ENCODE measurements around the gene CPNE6.

The CPNE6 gene

DNA sequence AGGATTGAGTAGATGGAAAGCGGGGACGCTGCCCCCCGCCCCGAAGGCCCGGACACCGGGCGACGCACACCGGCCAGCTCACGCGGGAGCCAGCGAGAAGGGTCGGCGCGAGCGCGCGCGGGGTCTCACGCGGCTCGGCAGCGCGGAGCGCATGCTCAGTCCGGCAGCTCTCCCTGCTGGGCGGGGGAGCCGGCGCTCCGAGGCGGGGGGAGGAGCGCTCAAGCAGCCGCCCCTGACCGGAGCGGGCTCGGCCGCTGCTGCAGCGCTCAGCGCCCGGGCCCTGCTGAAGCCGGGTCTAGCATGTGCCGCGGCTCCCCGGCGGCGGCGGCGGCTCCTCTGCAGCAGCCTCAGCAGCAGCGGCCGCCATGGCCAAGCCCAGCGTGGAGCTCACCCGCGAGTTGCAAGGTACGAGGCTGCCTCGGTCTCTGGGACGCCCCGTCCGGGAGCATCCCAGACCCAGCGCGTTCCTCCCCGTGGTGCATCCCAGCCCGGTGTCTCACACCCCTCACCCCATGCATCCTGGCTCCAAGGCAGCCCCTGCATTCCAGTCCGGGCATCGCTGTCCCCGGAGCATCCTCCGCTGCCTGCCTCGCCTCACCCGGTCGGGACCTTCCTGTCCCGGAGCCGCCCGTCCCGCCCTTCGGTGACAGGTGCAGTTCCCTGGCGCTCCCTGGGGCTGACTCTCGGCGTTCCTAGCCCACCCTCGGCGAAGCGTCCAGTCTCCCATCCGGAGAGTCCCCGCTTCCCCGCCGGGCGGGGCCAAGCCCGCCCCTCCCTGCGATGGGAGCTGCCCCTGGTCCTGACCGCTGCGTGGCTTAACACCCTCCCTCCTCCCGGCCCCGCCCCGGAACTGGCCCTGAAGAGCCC lies 19.3 kb upstream of the CPNE6 start, which contains the start of gene CARMIL3:
CARMIL3 (plus strand) TSS at position 221 of the 867 bp plus-strand sequence; CDS start at position 366, 145 bp downstream.
- peak within 1 kb of the TSS; percentile 29 to 55 for H3K27ac ChIP-seq
- H3K27me3 ChIP-seq: peaks cover 0 to 30% of the 10 kb centered on the region in 2 donors
- TF ChIP-seq, protein P1, sequence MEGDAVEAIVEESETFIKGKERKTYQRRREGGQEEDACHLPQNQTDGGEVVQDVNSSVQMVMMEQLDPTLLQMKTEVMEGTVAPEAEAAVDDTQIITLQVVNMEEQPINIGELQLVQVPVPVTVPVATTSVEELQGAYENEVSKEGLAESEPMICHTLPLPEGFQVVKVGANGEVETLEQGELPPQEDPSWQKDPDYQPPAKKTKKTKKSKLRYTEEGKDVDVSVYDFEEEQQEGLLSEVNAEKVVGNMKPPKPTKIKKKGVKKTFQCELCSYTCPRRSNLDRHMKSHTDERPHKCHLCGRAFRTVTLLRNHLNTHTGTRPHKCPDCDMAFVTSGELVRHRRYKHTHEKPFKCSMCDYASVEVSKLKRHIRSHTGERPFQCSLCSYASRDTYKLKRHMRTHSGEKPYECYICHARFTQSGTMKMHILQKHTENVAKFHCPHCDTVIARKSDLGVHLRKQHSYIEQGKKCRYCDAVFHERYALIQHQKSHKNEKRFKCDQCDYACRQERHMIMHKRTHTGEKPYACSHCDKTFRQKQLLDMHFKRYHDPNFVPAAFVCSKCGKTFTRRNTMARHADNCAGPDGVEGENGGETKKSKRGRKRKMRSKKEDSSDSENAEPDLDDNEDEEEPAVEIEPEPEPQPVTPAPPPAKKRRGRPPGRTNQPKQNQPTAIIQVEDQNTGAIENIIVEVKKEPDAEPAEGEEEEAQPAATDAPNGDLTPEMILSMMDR (IDR thresholded peaks at IDR 0.05): no peak
- H3K4me1 ChIP-seq: peaks cover 0 to 20% (median 15%) of the 10 kb centered on the region in 4 donors
- H3K4me3 ChIP-seq: peak within 1 kb of the TSS; percentile 56 to 60
- peak; percentile 33 to 74 for DNase-seq
- H3K9me3 ChIP-seq: no peaks in the 10 kb centered on the region
- intact Hi-C loops (cut with DNase I; ENCODE audit: low total_unique reads): no loop called here
- H3K36me3 ChIP-seq: no peaks in the 10 kb centered on the region

DNA sequence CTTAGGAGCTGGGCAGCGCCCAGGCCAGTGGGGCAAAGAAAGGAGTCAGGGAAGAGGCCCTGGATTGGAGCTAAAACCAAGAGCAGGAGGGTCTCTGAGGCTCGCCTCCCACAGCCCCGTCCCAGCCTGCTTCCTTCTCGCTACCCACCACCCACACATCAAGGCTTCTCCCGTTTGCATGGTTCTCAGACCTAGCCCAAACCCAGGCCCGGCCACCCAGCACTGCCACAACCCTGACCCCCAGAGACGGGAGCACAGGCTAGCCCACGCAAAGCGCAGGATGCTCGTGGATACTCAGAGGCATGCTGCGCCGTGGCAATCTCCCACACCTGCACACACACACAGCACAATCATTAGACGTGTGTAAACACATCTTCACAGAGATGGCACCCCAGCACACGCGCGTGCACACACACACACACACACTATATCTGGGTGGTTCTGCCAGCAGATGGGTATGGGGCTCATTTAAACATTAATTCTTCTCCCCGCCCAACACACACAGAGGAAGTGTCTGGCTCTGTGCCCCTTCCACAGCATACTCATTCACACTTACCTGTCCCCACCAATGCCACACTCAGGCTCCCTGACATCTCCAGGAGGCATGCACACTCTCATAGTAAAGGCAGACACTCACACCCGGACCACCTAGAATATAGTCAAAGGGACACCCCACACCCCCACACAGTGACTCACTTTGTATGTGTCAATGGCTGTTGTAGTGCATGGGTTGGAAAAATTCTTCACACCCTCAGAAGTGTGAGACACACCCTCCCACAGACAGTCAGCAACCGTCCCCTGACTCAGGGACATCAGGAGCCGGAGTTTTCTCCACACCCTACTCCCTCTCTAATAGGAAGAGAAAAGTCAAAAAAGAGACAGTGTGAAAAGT lies 18.5 kb upstream of the CPNE6 start:
- TF ChIP-seq, protein P1 (IDR thresholded peaks at IDR 0.05): no peak
- Histone ChIP-seq H3K36me3 (no peaks in the 10 kb centered on the region), H3K27me3 (peaks cover 0 to 38% of the 10 kb centered on the region in 2 donors), H3K27ac (no peak overlapping the region), H3K4me1 (peaks cover 0 to 20% (median 15%) of the 10 kb centered on the region in 4 donors), H3K9me3 (no peaks in the 10 kb centered on the region), H3K4me3 (peak overlapping the region; percentile 56 to 60)
- intact Hi-C loops (cut with DNase I; ENCODE audit: low total_unique reads): no loop called here
- DNase-seq: peak in 1 of 2 donors; percentile 32

DNA sequence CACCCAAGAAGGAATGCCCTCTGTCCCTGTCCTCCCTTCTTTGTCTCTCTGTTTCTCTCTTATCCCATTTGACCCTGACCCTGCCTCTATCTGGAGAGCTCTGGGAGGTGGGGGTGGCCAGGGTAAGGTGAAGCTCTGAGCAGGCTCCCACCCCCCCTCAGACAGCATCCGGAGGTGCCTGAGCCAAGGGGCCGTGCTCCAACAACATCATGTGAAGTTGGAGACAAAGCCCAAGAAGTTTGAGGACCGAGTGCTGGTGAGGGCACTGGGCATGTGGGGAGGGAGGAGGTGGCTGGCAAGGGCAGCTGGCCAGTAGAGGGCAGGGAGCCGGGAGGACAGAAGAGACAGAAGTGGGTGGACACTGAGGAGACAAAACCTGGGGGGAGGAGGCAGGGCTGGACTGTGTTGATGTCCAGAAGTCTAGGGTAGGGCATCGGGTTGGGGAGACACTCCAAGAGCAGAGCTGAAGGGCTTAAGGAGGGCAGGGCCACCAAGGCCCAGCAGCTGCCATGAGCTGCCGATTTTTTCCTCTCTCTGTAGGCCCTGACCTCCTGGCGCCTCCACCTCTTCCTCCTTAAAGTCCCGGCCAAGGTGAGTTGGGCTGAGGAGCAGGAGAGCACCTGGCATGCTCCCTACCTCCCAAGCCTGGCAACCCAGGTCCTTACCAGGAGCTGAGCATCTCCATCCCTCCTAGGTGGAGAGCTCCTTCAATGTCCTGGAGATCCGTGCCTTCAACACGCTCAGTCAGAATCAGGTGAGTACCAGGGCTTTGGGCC lies 17.6 kb upstream of the CPNE6 start:
- DNase-seq: peak in 1 of 2 donors; percentile 53
- no peak overlapping the region for H3K27ac ChIP-seq
- H3K4me1 ChIP-seq: peaks cover 0 to 20% (median 15%) of the 10 kb centered on the region in 4 donors
- TF ChIP-seq, protein P1 (IDR thresholded peaks at IDR 0.05): no peak
- intact Hi-C loops (cut with DNase I; ENCODE audit: low total_unique reads): no loop called here
- no peaks in the 10 kb centered on the region for H3K9me3 ChIP-seq
- no peaks in the 10 kb centered on the region for H3K36me3 ChIP-seq
- H3K4me3 ChIP-seq: no peak overlapping the region
- peaks cover 0 to 38% of the 10 kb centered on the region in 2 donors for H3K27me3 ChIP-seq

DNA sequence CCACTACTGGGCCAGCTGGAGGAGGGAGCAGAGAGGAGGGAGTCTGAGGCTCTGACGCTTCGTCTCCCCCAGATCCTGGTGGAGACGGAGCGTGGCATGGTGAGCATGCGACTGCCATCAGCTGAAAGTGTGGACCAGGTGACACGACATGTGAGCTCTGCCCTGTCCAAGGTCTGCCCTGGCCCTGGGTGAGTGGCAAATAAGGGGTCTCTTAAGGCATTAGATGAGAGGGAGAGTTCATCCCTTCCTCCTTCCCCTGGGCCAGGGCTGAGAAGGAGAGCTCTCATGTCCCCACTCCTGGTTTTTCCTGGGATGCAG lies 17.1 kb upstream of the CPNE6 start:
- Histone ChIP-seq H3K4me1 (peaks cover 0 to 20% (median 15%) of the 10 kb centered on the region in 4 donors), H3K27me3 (peaks cover 0 to 38% of the 10 kb centered on the region in 2 donors), H3K4me3 (no peak overlapping the region), H3K27ac (no peak overlapping the region), H3K9me3 (no peaks in the 10 kb centered on the region), H3K36me3 (no peaks in the 10 kb centered on the region)
- peak in 1 of 2 donors; percentile 33 for DNase-seq
- intact Hi-C loops (cut with DNase I; ENCODE audit: low total_unique reads): no loop called here
- TF ChIP-seq, protein P1 (IDR thresholded peaks at IDR 0.05): no peak

DNA sequence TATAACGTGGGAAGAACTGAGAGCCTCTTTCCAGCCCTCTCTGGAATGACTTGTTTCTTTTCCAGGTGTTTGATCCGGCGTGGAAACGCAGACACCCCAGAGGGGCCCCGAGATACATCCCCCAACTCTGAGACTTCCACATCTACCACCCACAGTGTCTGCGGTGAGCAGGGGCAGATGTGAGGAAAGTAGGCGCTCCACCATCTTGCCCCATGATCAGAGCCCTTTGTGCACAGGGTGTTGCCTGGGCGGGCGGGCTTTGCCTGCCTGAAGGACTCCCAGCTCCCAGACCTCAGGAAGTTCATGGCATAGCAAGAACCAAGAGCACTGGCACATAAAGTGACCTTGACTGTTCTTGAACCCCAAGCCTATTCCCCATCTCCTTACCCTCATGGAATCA lies 16.7 kb upstream of the CPNE6 start:
- Histone ChIP-seq H3K27ac (no peak overlapping the region), H3K4me1 (peaks cover 0 to 20% (median 15%) of the 10 kb centered on the region in 4 donors), H3K4me3 (no peak overlapping the region), H3K36me3 (no peaks in the 10 kb centered on the region), H3K27me3 (peaks cover 0 to 38% of the 10 kb centered on the region in 2 donors), H3K9me3 (no peaks in the 10 kb centered on the region)
- intact Hi-C loops (cut with DNase I; ENCODE audit: low total_unique reads): loop anchor here (5.0 kb wide), 3 partner anchors 38 to 98 kb away; partner anchors contain the start of gene PCK2
- DNase-seq: peak in 1 of 2 donors; percentile 39
- TF ChIP-seq, protein P1 (IDR thresholded peaks at IDR 0.05): no peak

All from tibial artery (tissue), 4 donors.